K562 (cell line): ENCODE data around the gene AQP2. TPM values are rescaled to one million over a fixed set of nuclear protein-coding genes. Genes with fewer than 3 reads are reported as not detected.

ENCODE experiments used
- BCOR ChIP-seq: fragments of 450-650 bp; IDR thresholded peaks from 2 replicates; pipeline ENCODE4 v1.6.1; 2016
- BDP1 ChIP-seq: IDR thresholded peaks from 3 replicates; pipeline ENCODE4 v1.6.1; 2011; ENCODE audit not compliant: insufficient read length, insufficient read depth
- BMI1 ChIP-seq: fragments of 150-350 bp; IDR thresholded peaks from 2 replicates; pipeline ENCODE4 v1.6.1; 2014; ENCODE audit warnings: low read length
- BRCA1 ChIP-seq, 2 experiments: fragments of 450-650 bp in 1 of 2; sonication (generic) in 1 of 2; formaldehyde crosslinking in 1 of 2; IDR thresholded peaks; 2 replicates each; pipeline versions ENCODE4 v1.5.0 to v1.6.1; 2017 to 2020; ENCODE audit warnings: mild to moderate bottlenecking in 1 of 2, missing genetic modification reagents in 1 of 2
- CEBPB ChIP-seq: fragments of 450-650 bp; IDR thresholded peaks from 2 replicates; pipeline ENCODE4 v1.6.1; 2016; ENCODE audit warnings: missing genetic modification characterization, missing compliant biosample characterization
- E2F4 ChIP-seq: sonication (generic); formaldehyde crosslinking; IDR thresholded peaks from 2 replicates; pipeline ENCODE4 v1.8.0; 2022; ENCODE audit warnings: mild to moderate bottlenecking, low read depth, missing genetic modification reagents
- ELF2 ChIP-seq: fragments of 250-450 bp; sonication (Bioruptor Pico); IDR thresholded peaks from 2 replicates; pipeline ENCODE4 v1.5.0; 2021; ENCODE audit warnings: mild to moderate bottlenecking
- EP300 ChIP-seq: IDR thresholded peaks from 2 replicates; pipeline ENCODE4 v1.6.1; 2012; ENCODE audit warnings: low read length, improper control_type of control experiment
- FOS ChIP-seq: IDR thresholded peaks from 3 replicates; pipeline ENCODE4 v1.6.1; 2011; ENCODE audit not compliant: insufficient read length; ENCODE audit errors: extremely low read depth
- GABPB2 ChIP-seq: fragments of 250-450 bp; sonication (Bioruptor Pico); conservative IDR thresholded peaks from 2 replicates; pipeline ENCODE4 v1.5.1; 2021; ENCODE audit warnings: mild to moderate bottlenecking
- HMGN3 ChIP-seq: IDR thresholded peaks from 2 replicates; pipeline ENCODE4 v1.6.1; 2011; ENCODE audit warnings: borderline replicate concordance, low read depth, mild to moderate bottlenecking, mixed read lengths, low read length; ENCODE audit not compliant: insufficient read length; ENCODE audit errors: extremely low read depth
- ID3 ChIP-seq, 2 experiments: fragments of 250-450 bp in 1 of 2; fragments of 450-650 bp in 1 of 2; sonication (Bioruptor Pico) in 1 of 2; IDR thresholded peaks; 2 replicates each; pipeline versions ENCODE4 v1.6.1 to v1.8.0; 2016 to 2021; ENCODE audit warnings: mild to moderate bottlenecking in 2 of 2, moderate library complexity in 2 of 2, missing compliant biosample characterization in 1 of 2, missing genetic modification characterization in 1 of 2
- NFRKB ChIP-seq: fragments of 450-650 bp; IDR thresholded peaks from 2 replicates; pipeline ENCODE4 v1.6.1; 2016; ENCODE audit warnings: low read depth
- PHF20 ChIP-seq: fragments of 450-650 bp; IDR thresholded peaks from 2 replicates; pipeline ENCODE4 v1.6.1; 2018; ENCODE audit not compliant: partially characterized antibody
- PRMT5 ChIP-seq: sonication (generic); formaldehyde crosslinking; IDR thresholded peaks from 2 replicates; pipeline ENCODE4 v1.5.0; 2020; ENCODE audit warnings: missing genetic modification reagents
- SETDB1 ChIP-seq: IDR thresholded peaks from one replicate; pipeline ENCODE4 v1.6.1; 2012; ENCODE audit warnings: low read length, control low read depth, inconsistent platforms
- SNIP1 ChIP-seq: fragments of 450-650 bp; IDR thresholded peaks from 2 replicates; pipeline ENCODE4 v1.7.1; 2017; ENCODE audit warnings: low read depth, mild to moderate bottlenecking
- SREBF1 ChIP-seq: fragments of 150-350 bp; IDR thresholded peaks from 2 replicates; pipeline ENCODE4 v1.6.1; 2014; ENCODE audit warnings: antibody characterized with exemption, low read depth, low read length, borderline replicate concordance
- TCF15 ChIP-seq: fragments of 250-450 bp; sonication (Bioruptor Pico); IDR thresholded peaks from 2 replicates; pipeline ENCODE4 v1.8.0; 2022; ENCODE audit warnings: moderate library complexity, mild to moderate bottlenecking, inconsistent platforms
- TEAD4 ChIP-seq, 2 experiments: sonication (generic) in 1 of 2; formaldehyde crosslinking in 1 of 2; IDR thresholded peaks; 2 replicates each; pipeline versions ENCODE4 v1.6.1 to v1.8.0; 2012 to 2022; ENCODE audit warnings: borderline replicate concordance in 1 of 2, inconsistent platforms in 1 of 2, low read length in 1 of 2, mild to moderate bottlenecking in 1 of 2, missing genetic modification reagents in 1 of 2
- TGIF2 ChIP-seq: sonication (generic); formaldehyde crosslinking; IDR thresholded peaks from 2 replicates; pipeline ENCODE4 v1.8.1; 2022; ENCODE audit warnings: mild to moderate bottlenecking, missing genetic modification reagents, moderate library complexity
- TRIM28 ChIP-seq: fragments of 450-650 bp; IDR thresholded peaks from 2 replicates; pipeline ENCODE4 v1.6.1; 2017
- ZBTB43 ChIP-seq: sonication (generic); formaldehyde crosslinking; IDR thresholded peaks from 2 replicates; pipeline ENCODE4 v1.8.0; 2023; ENCODE audit warnings: mild to moderate bottlenecking, missing genetic modification reagents
- ZFP30 ChIP-seq: fragments of 250-450 bp; sonication (Bioruptor Pico); IDR thresholded peaks from 2 replicates; pipeline ENCODE4 v1.8.0; 2022; ENCODE audit warnings: moderate library complexity, mild to moderate bottlenecking, inconsistent platforms, borderline replicate concordance
- ZNF232 ChIP-seq: sonication (generic); formaldehyde crosslinking; IDR thresholded peaks from 2 replicates; pipeline ENCODE4 v1.8.0; 2022; ENCODE audit warnings: mild to moderate bottlenecking, missing genetic modification reagents
- ZNF354B ChIP-seq: fragments of 250-450 bp; sonication (Bioruptor Pico); IDR thresholded peaks from 2 replicates; pipeline ENCODE4 v1.4.0; 2020
- polyA plus RNA-seq, 8 experiments: library from polyadenylated mRNA; depleted of rRNA in 4 of 8; stranded (reverse) in 5 of 8; unstranded in 3 of 8; fragments of >200 nt; fragmentation: Nextera tagmentation in 2 of 8; fragmentation: Illumina TruSeq in 1 of 8; extraction: Ambion mirVana in 2 of 8; extraction: Trizol in 1 of 8; gene quantifications; 2 replicates each; pipeline versions ENCODE4 v1.2.1 to v1.2.3, GENCODE V29; 2011 to 2014; ENCODE audit warnings: inconsistent platforms in 1 of 8, missing spikeins in 1 of 8
- total RNA-seq, 7 experiments: library from RNA; depleted of rRNA in 6 of 7; stranded (reverse); fragments of >200 nt in 6 of 7; fragmentation: Illumina TruSeq in 2 of 7; extraction: Trizol in 2 of 7; gene quantifications; 2 replicates each; pipeline versions ENCODE4 v1.2.1 to v1.2.3, GENCODE V29; 2011 to 2021; ENCODE audit warnings: low replicate concordance in 1 of 7

Gene AQP2
- total and polyA plus RNA-seq, 9 of the 15 experiments (the other 6 are each of a cell fraction or from before 2014, with no cell fraction given) = not detected

- TF ChIP-seq BMI1 (0 out of 2 replicates have a peak, but pooled peaks have one; percentile 39), E2F4 (no peak), PRMT5 (CRISPR knock-in tag) (no peak), EP300 (peak; percentile 54; the same call in 1 of the 2 replicates), TGIF2 (CRISPR knock-in tag) (no peak), BRCA1 (IDR thresholded peaks at IDR 0.05) (no peak), BRCA1 (CRISPR knock-in tag; IDR thresholded peaks at IDR 0.05) (no peak), SNIP1 (no peak), ZNF354B (CRISPR knock-in tag) (no peak), HMGN3 (no peak), NFRKB (no peak), SETDB1 (no peak), TEAD4 (IDR thresholded peaks at IDR 0.05; ENCODE audit: low read length) (peak; percentile 42; the same call in 1 of the 2 replicates), TEAD4 (CRISPR knock-in tag; IDR thresholded peaks at IDR 0.05; ENCODE audit: borderline replicate concordance) (no peak), ZBTB43 (CRISPR knock-in tag) (no peak), TRIM28 (no peak), FOS (no peak), ELF2 (CRISPR knock-in tag) (no peak), PHF20 (peak; percentile 49), SREBF1 (no peak), ID3 (CRISPR knock-in tag; IDR thresholded peaks at IDR 0.05) (no peak), ID3 (tag; IDR thresholded peaks at IDR 0.05) (no peak), BCOR (peak; percentile 59; the same call in 1 of the 2 replicates), BDP1 (no peak), TCF15 (CRISPR knock-in tag) (no peak), CEBPB (tag) (no peak), ZFP30 (CRISPR knock-in tag) (no peak), GABPB2 (CRISPR knock-in tag) (no peak), ZNF232 (CRISPR knock-in tag) (no peak)
These were observed 5.0 kb upstream of the AQP2 start (continued) for GRCh38 chr12:49945394-49946080.
